Measurements from ENCODE around the gene CTSE. TPM values are rescaled to one million over a fixed set of nuclear protein-coding genes. Genes with fewer than 3 reads are reported as not detected.

The CTSE gene
- total and polyA plus RNA-seq, 2 of the 4 experiments (the other 2 are of a cell fraction) = not detected

- WGBS, 2 experiments (ENCODE audit: extremely low coverage in 2 of 2, insufficient read length in 1 of 2) = 73% methylated on average over 3 of the region's 14 CpGs; no CpG with 5 or more reads in 1 of the 2 experiments
Observed at GRCh38 chr1:205983925-205984725, 39.6 kb downstream of the CTSE start.

More at GRCh38 chr1:205983925-205984725, 39.6 kb downstream of the CTSE start:
- Histone ChIP-seq H3K79me1 (ENCODE audit: low read depth in 1 of 2, low read length in 2 of 2) (no peaks in the 10 kb centered on the region), H3K23ac (ENCODE audit: low read depth, low read length) (no peak overlapping the region), H4K8ac (ENCODE audit: low read depth in 2 of 2, low read length in 2 of 2) (no peak overlapping the region), H3K27me3 (ENCODE audit: control insufficient read depth, insufficient read depth, low read length) (no peaks in the 10 kb centered on the region), H3K9ac (ENCODE audit: low read depth, low read length) (no peak overlapping the region), H3K14ac (replicated peaks; ENCODE audit: low read depth, low read length) (no peak overlapping the region), H2BK20ac (ENCODE audit: low read depth, low read length) (no peak overlapping the region), H2BK15ac (ENCODE audit: low read depth, low read length) (no peak overlapping the region), H3K18ac (ENCODE audit: low read depth, low read length) (no peak overlapping the region), H2BK5ac (ENCODE audit: low read depth, low read length, poor library complexity, severe bottlenecking) (no peak overlapping the region), H2AFZ (replicated peaks; ENCODE audit: low read length, poor library complexity) (peak overlapping the region; percentile 39), H2AK5ac (ENCODE audit: low read depth, low read length) (no peak overlapping the region), H3K36me3 (ENCODE audit: control insufficient read depth, insufficient read depth, low read length) (no peaks in the 10 kb centered on the region; the same call in 1 of the 2 replicates), H3K4me2 (ENCODE audit: low read depth, low read length) (no peak overlapping the region), H3K4me1 (ENCODE audit: control insufficient read depth, insufficient read depth, low read length) (no peaks in the 10 kb centered on the region), H3K4ac (ENCODE audit: low read depth, low read length) (no peak overlapping the region), H4K91ac (ENCODE audit: insufficient read depth, low read depth, low read length) (no peak overlapping the region), H4K20me1 (ENCODE audit: insufficient read depth, low read length) (no peaks in the 10 kb centered on the region), H3K9me1 (ENCODE audit: insufficient read depth, low read length) (no peaks in the 10 kb centered on the region), H3K4me3 (ENCODE audit: insufficient read depth, low read depth, low read length) (no peak overlapping the region), H4K5ac (ENCODE audit: low read depth, low read length) (no peak overlapping the region), H3K9me3 (ENCODE audit: control insufficient read depth, insufficient read depth, low read length) (no peaks in the 10 kb centered on the region), H2AK9ac (replicated peaks; ENCODE audit: low read depth, low read length, poor library complexity) (peak overlapping the region; percentile 37), H2BK120ac (ENCODE audit: low read depth, low read length) (no peak overlapping the region), H3K56ac (ENCODE audit: extremely low read depth, insufficient read depth, low read length) (no peak overlapping the region), H3K27ac (ENCODE audit: insufficient read depth, low read length) (no peak overlapping the region)
- no TSS peak for BruUV-seq (replicated peaks)
- ATAC-seq (ENCODE audit: low read depth) (peak; percentile 99), DNase-seq (peak; percentile 55)
- CTCF ChIA-PET = interaction anchor here (0.6 to 4.3 kb wide), 14 partner anchors 8 to 459 kb away, joined by 3 to 34 read pairs (median 4); partner anchors contain the start of gene RAB7B
- intact Hi-C loops (cut with micrococcal nuclease) = loop anchor here (1.0 kb wide), 1 partner anchor 122 kb away; no protein-coding TSS in a partner anchor
- in situ Hi-C loops (cut with MboI; ENCODE audit: low sequenced_read_pairs) = loop anchor here (5.0 to 10.0 kb wide), 3 partner anchors 118 to 329 kb away; no protein-coding TSS in a partner anchor
- TF ChIP-seq MAFK (IDR thresholded peaks at IDR 0.05; ENCODE audit: low read depth, low read length) = no peak
- TF ChIP-seq ELK1 (IDR thresholded peaks at IDR 0.05; ENCODE audit: borderline replicate concordance, low read depth, low read length) = no peak
- TF ChIP-seq, protein P1, sequence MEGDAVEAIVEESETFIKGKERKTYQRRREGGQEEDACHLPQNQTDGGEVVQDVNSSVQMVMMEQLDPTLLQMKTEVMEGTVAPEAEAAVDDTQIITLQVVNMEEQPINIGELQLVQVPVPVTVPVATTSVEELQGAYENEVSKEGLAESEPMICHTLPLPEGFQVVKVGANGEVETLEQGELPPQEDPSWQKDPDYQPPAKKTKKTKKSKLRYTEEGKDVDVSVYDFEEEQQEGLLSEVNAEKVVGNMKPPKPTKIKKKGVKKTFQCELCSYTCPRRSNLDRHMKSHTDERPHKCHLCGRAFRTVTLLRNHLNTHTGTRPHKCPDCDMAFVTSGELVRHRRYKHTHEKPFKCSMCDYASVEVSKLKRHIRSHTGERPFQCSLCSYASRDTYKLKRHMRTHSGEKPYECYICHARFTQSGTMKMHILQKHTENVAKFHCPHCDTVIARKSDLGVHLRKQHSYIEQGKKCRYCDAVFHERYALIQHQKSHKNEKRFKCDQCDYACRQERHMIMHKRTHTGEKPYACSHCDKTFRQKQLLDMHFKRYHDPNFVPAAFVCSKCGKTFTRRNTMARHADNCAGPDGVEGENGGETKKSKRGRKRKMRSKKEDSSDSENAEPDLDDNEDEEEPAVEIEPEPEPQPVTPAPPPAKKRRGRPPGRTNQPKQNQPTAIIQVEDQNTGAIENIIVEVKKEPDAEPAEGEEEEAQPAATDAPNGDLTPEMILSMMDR (conservative IDR thresholded peaks at IDR 0.05; ENCODE audit: low read depth, low read length) = peak; percentile 88
- no peak for TF ChIP-seq USF2 (IDR thresholded peaks at IDR 0.05; ENCODE audit: low read depth, low read length)
- TF ChIP-seq SMC3 (IDR thresholded peaks at IDR 0.05; ENCODE audit: low read depth, low read length) = peak; percentile 78
- no peak for TF ChIP-seq CEBPB (IDR thresholded peaks at IDR 0.05; ENCODE audit: low read depth, low read length)
- no peak for TF ChIP-seq MAZ (IDR thresholded peaks at IDR 0.05; ENCODE audit: borderline replicate concordance, low read depth, low read length)
- TF ChIP-seq RCOR1 (IDR thresholded peaks at IDR 0.05; ENCODE audit: insufficient replicate concordance, low read length) = no peak
- no peak for TF ChIP-seq MXI1 (IDR thresholded peaks at IDR 0.05; ENCODE audit: borderline replicate concordance, low read depth, low read length)
- TF ChIP-seq POLR2A (IDR thresholded peaks at IDR 0.05; ENCODE audit: low read depth, low read length) = 0 out of 2 replicates have a peak, but pooled peaks have one; percentile 34
- TF ChIP-seq RAD21 (IDR thresholded peaks at IDR 0.05; ENCODE audit: low read length) = peak; percentile 87
- dilution Hi-C loops (cut with HindIII; ENCODE audit: low sequenced_read_pairs, unreplicated experiment) = no loop called here
- POLR2A ChIA-PET (ENCODE audit: unreplicated experiment) = no interaction called here
